ENCODE measurements around the gene UBL4B. TPM values are rescaled to one million over a fixed set of nuclear protein-coding genes. Genes with fewer than 3 reads are reported as not detected.

UBL4B gene
- total RNA-seq, 1 donor from 2014 or later: not detected

DNA sequence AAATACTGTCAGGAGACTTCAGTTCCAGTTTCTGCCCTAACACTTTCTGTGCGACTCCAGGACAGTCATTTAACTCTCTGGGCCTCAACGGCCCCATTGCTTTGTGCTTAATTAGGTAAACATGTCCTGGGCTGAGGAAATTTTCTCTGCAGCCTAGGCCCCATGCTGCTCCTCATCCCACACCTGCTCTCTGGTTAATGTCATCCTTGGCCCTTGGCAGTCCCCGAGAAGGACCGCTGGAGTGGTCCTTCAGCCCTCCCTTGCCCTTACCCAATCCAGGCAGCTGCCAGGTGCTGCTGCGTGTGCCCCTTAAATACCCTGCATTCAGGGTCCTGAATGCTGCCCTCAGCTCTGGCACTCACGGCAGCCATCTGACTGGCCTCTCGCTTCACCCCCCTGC lies 18.7 kb downstream of the UBL4B start:
- Histone ChIP-seq H3K9me3 (ENCODE audit: control insufficient read depth in 3 of 3, low read length in 3 of 3) (peaks cover 4 to 5% (median 4%) of the 10 kb centered on the region in 3 donors), H3K36me3 (ENCODE audit: control insufficient read depth in 3 of 3, insufficient read depth in 3 of 3, low read length in 3 of 3) (no peaks in the 10 kb centered on the region), H3K4me3 (ENCODE audit: low read length in 3 of 3) (no peak overlapping the region), H3K4me1 (ENCODE audit: control insufficient read depth in 3 of 3, insufficient read depth in 3 of 3, low read length in 3 of 3) (peaks cover 0 to 6% (median 4%) of the 10 kb centered on the region in 3 donors), H3K27me3 (ENCODE audit: control insufficient read depth in 3 of 3, insufficient read depth in 3 of 3, low read length in 3 of 3) (peaks cover 28 to 43% (median 40%) of the 10 kb centered on the region in 3 donors), H3K27ac (ENCODE audit: low read depth, low read length) (no peak overlapping the region), H3K9ac (ENCODE audit: low read depth in 1 of 3, low read length in 3 of 3) (no peak overlapping the region)

DNA sequence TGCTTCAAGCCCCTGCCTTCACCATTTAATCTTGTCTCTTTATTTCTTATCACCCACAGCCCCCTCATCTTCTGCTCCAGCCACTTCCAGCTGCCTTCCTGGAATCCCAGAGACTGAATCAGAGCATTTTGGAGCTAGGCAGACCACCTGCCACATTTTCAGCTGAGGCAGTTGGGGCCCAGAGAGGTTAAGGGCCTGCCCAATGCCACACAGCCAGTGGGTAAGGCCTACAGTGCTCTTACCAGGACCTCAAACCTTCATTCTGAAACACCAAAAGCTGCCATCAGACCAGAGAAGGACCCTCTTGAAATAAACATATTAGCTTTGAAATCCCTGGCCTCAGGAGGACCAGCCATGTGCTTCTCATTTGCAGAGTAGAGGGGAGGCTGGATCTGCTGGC lies 20.4 kb downstream of the UBL4B start:
- no peaks in the 10 kb centered on the region for H3K36me3 ChIP-seq (ENCODE audit: control insufficient read depth in 3 of 3, insufficient read depth in 3 of 3, low read length in 3 of 3)
- no peaks in the 10 kb centered on the region for H3K9me3 ChIP-seq (ENCODE audit: control insufficient read depth in 3 of 3, low read length in 3 of 3)
- H3K27me3 ChIP-seq (ENCODE audit: control insufficient read depth in 3 of 3, insufficient read depth in 3 of 3, low read length in 3 of 3): peaks cover 41 to 45% (median 42%) of the 10 kb centered on the region in 3 donors
- H3K4me3 ChIP-seq (ENCODE audit: low read length in 3 of 3): no peak overlapping the region
- no peak overlapping the region for H3K27ac ChIP-seq (ENCODE audit: low read depth, low read length)
- no peak overlapping the region for H3K9ac ChIP-seq (ENCODE audit: low read depth in 1 of 3, low read length in 3 of 3)
- peaks cover 0 to 6% (median 4%) of the 10 kb centered on the region in 3 donors for H3K4me1 ChIP-seq (ENCODE audit: control insufficient read depth in 3 of 3, insufficient read depth in 3 of 3, low read length in 3 of 3)

DNA sequence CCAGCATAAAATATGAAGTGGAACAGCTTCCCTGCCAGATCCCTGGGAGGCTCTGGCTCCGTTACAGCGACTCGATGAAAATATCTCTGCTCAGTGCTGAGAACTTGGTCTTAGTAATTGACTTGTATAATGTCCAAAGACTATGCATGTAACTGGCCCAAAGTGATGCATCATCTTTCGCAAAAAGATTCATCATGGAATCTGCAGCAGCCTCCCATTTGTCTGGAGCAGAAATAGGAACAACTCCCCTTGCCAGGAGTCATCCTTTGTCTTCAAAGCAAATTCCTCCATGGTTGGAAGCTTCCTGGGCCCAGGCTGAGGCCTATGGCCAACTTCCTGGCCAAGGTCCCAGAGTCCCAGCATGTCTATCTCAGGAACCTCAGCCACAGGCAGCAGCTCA lies 21.2 kb downstream of the UBL4B start:
- Histone ChIP-seq H3K27me3 (ENCODE audit: control insufficient read depth in 3 of 3, insufficient read depth in 3 of 3, low read length in 3 of 3) (peaks cover 42 to 47% (median 43%) of the 10 kb centered on the region in 3 donors), H3K9ac (ENCODE audit: low read depth in 1 of 3, low read length in 3 of 3) (no peak overlapping the region), H3K4me1 (ENCODE audit: control insufficient read depth in 3 of 3, insufficient read depth in 3 of 3, low read length in 3 of 3) (peaks cover 0 to 6% (median 4%) of the 10 kb centered on the region in 3 donors), H3K9me3 (ENCODE audit: control insufficient read depth in 3 of 3, low read length in 3 of 3) (no peaks in the 10 kb centered on the region), H3K27ac (ENCODE audit: low read depth, low read length) (no peak overlapping the region), H3K4me3 (ENCODE audit: low read length in 3 of 3) (no peak overlapping the region), H3K36me3 (ENCODE audit: control insufficient read depth in 3 of 3, insufficient read depth in 3 of 3, low read length in 3 of 3) (no peaks in the 10 kb centered on the region)

DNA sequence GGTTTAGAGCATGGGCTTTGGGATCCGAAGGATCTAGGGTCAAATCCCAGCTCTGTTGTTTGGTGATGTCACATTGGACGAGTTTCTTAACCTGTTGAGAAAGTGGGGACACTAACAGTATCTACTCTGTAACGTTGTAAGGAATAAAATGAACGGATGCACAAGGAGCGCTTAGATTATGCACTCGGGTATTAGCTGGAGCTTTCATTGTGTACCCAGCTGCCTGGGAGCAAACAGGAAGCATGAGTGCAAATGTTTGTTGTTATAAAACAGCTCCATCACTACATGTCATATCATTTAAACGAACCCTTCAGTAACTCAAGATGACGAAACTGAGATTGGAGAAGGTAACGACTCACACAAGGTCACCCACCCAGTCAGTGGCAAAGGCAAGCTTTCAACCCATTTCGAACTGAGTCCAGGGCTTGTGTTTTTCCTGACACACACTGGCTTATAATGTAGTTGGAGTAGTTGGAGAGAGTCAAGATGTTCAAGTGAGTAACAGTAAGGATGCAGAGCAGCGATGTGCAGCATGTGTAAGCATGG lies 21.9 kb downstream of the UBL4B start:
- Histone ChIP-seq H3K9ac (ENCODE audit: low read depth in 1 of 3, low read length in 3 of 3) (no peak overlapping the region), H3K4me3 (ENCODE audit: low read length in 3 of 3) (no peak overlapping the region), H3K4me1 (ENCODE audit: control insufficient read depth in 3 of 3, insufficient read depth in 3 of 3, low read length in 3 of 3) (peaks cover 0 to 6% (median 4%) of the 10 kb centered on the region in 3 donors), H3K27ac (ENCODE audit: low read depth, low read length) (no peak overlapping the region), H3K9me3 (ENCODE audit: control insufficient read depth in 3 of 3, low read length in 3 of 3) (no peaks in the 10 kb centered on the region), H3K27me3 (ENCODE audit: control insufficient read depth in 3 of 3, insufficient read depth in 3 of 3, low read length in 3 of 3) (peaks cover 38 to 42% (median 42%) of the 10 kb centered on the region in 3 donors), H3K36me3 (ENCODE audit: control insufficient read depth in 3 of 3, insufficient read depth in 3 of 3, low read length in 3 of 3) (no peaks in the 10 kb centered on the region)

DNA sequence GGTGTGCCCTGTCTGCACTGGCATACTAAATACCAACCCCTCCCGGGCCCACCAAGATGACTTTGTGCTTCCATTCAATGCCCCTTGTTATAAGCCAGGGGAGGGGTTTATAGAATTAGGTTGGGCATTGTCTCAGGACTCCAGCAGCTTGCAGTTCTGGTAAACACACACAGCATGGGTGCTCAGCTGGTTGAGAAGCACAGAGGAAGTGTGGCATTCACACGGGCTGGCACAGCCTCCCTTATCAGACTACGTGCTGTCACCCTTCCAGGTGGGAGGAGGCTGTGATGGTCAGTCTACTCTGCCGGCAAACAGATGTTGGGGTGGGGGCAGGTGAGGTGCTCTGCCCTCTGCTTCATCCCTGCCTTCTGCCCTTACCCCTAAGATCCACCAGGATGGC lies 23.0 kb downstream of the UBL4B start:
- Histone ChIP-seq H3K36me3 (ENCODE audit: control insufficient read depth in 3 of 3, insufficient read depth in 3 of 3, low read length in 3 of 3) (no peaks in the 10 kb centered on the region), H3K9me3 (ENCODE audit: control insufficient read depth in 3 of 3, low read length in 3 of 3) (no peaks in the 10 kb centered on the region), H3K27ac (ENCODE audit: low read depth, low read length) (no peak overlapping the region), H3K4me3 (ENCODE audit: low read length in 3 of 3) (no peak overlapping the region), H3K27me3 (ENCODE audit: control insufficient read depth in 3 of 3, insufficient read depth in 3 of 3, low read length in 3 of 3) (peaks cover 27 to 33% (median 32%) of the 10 kb centered on the region in 3 donors), H3K4me1 (ENCODE audit: control insufficient read depth in 3 of 3, insufficient read depth in 3 of 3, low read length in 3 of 3) (peaks cover 0 to 4% (median 1%) of the 10 kb centered on the region in 3 donors), H3K9ac (ENCODE audit: low read depth in 1 of 3, low read length in 3 of 3) (no peak overlapping the region)

DNA sequence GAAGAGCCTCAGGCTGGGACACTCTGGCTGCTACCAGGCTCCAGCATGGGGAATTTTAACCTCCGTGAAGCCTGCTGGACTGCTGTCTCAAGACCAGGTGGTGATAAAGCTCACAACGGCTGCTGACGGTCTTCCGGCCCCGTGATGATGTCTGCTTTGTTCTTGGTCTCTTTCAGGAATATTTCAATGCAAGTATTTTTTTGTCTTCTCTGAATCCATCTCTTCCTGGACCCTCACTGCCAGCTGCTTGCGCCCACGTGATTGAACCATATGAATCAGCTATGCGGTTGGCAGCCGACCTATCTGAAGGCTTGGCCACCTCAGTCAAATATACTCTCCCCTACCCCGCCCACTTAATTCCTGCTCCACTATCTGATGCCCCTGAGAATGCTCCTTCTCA lies 23.4 kb downstream of the UBL4B start:
- no peak overlapping the region for H3K4me3 ChIP-seq (ENCODE audit: low read length in 3 of 3)
- H3K4me1 ChIP-seq (ENCODE audit: control insufficient read depth in 3 of 3, insufficient read depth in 3 of 3, low read length in 3 of 3): peaks cover 0 to 4% (median 0%) of the 10 kb centered on the region in 3 donors
- H3K9me3 ChIP-seq (ENCODE audit: control insufficient read depth in 3 of 3, low read length in 3 of 3): no peaks in the 10 kb centered on the region
- no peak overlapping the region for H3K27ac ChIP-seq (ENCODE audit: low read depth, low read length)
- H3K27me3 ChIP-seq (ENCODE audit: control insufficient read depth in 3 of 3, insufficient read depth in 3 of 3, low read length in 3 of 3): peaks cover 25 to 31% (median 29%) of the 10 kb centered on the region in 3 donors
- H3K9ac ChIP-seq (ENCODE audit: low read depth in 1 of 3, low read length in 3 of 3): no peak overlapping the region
- no peaks in the 10 kb centered on the region for H3K36me3 ChIP-seq (ENCODE audit: control insufficient read depth in 3 of 3, insufficient read depth in 3 of 3, low read length in 3 of 3)

DNA sequence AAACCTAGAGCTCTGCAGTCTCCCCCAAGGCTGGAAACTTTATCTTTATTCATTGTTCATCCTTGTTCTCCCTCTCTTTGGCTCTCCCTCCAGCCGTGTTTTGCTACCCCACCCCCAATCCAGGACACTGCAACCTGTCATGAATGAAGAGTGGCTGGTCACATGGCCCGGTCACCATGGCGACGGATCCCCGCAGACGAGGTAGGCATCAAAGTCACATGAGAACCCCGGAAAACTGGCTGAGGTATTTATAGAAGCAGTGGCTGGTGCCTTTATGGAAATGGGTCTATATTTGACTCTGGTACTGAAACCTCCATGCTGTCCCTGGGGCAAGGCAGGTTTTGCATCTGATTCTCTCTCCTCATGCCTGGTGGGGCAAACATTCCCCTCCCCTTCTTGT lies 24.7 kb downstream of the UBL4B start:
- peaks cover 0 to 4% (median 0%) of the 10 kb centered on the region in 3 donors for H3K4me1 ChIP-seq (ENCODE audit: control insufficient read depth in 3 of 3, insufficient read depth in 3 of 3, low read length in 3 of 3)
- peaks cover 25 to 35% (median 30%) of the 10 kb centered on the region in 3 donors for H3K27me3 ChIP-seq (ENCODE audit: control insufficient read depth in 3 of 3, insufficient read depth in 3 of 3, low read length in 3 of 3)
- no peak overlapping the region for H3K4me3 ChIP-seq (ENCODE audit: low read length in 3 of 3)
- no peaks in the 10 kb centered on the region for H3K36me3 ChIP-seq (ENCODE audit: control insufficient read depth in 3 of 3, insufficient read depth in 3 of 3, low read length in 3 of 3)
- no peak overlapping the region for H3K9ac ChIP-seq (ENCODE audit: low read depth in 1 of 3, low read length in 3 of 3)
- no peaks in the 10 kb centered on the region for H3K9me3 ChIP-seq (ENCODE audit: control insufficient read depth in 3 of 3, low read length in 3 of 3)
- no peak overlapping the region for H3K27ac ChIP-seq (ENCODE audit: low read depth, low read length)

DNA sequence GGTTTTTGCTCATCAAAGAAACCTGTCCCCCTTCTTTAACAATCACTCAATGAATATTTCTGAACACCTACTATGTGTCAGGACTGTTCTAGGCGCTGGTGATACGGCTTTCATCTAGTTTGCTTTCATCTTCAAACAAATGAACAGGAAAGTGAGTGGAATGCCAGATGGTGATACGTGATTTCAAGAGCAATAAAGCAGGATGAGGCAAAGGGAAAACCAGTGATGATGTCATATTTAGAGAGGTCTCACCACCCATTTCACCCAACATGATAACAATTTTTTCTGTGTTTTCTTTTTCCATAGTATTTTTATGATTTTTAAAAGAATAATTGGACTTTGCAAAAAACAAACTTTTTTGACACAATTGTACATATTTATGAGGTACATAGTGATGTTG lies 26.7 kb downstream of the UBL4B start:
- Histone ChIP-seq H3K36me3 (ENCODE audit: control insufficient read depth in 3 of 3, insufficient read depth in 3 of 3, low read length in 3 of 3) (no peaks in the 10 kb centered on the region), H3K4me3 (ENCODE audit: low read length in 3 of 3) (no peak overlapping the region), H3K9me3 (ENCODE audit: control insufficient read depth in 3 of 3, low read length in 3 of 3) (no peaks in the 10 kb centered on the region), H3K27ac (ENCODE audit: low read depth, low read length) (no peak overlapping the region), H3K27me3 (ENCODE audit: control insufficient read depth in 3 of 3, insufficient read depth in 3 of 3, low read length in 3 of 3) (peaks cover 32 to 41% (median 38%) of the 10 kb centered on the region in 3 donors), H3K4me1 (ENCODE audit: control insufficient read depth in 3 of 3, insufficient read depth in 3 of 3, low read length in 3 of 3) (no peaks in the 10 kb centered on the region), H3K9ac (ENCODE audit: low read depth in 1 of 3, low read length in 3 of 3) (no peak overlapping the region)

DNA sequence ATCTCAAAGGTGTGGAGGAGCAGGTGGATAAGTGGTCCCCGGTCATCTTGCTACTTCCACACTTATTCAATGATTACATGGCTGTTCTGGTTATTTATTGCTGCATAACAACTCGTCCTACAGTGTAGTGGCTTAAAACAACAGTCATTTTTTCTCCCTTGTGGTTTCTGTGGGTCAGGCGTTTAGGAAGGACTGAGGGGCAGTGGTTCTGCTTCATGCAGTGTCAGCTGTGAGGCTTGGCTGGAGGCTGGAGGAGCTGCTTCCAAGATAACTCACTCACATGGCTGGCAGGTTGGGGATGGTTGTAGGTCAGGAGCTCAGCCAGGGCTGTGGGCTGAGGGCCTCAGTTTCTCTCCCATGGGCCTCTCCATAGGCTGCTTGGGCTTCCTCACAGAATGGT lies 32.1 kb downstream of the UBL4B start:
- no peak overlapping the region for H3K27ac ChIP-seq (ENCODE audit: low read depth, low read length)
- no peak overlapping the region for H3K9ac ChIP-seq (ENCODE audit: low read depth in 1 of 3, low read length in 3 of 3)
- H3K9me3 ChIP-seq (ENCODE audit: control insufficient read depth in 3 of 3, low read length in 3 of 3): no peaks in the 10 kb centered on the region
- H3K4me3 ChIP-seq (ENCODE audit: low read length in 3 of 3): no peak overlapping the region
- H3K27me3 ChIP-seq (ENCODE audit: control insufficient read depth in 3 of 3, insufficient read depth in 3 of 3, low read length in 3 of 3): peaks cover 41 to 53% (median 47%) of the 10 kb centered on the region in 3 donors
- no peaks in the 10 kb centered on the region for H3K36me3 ChIP-seq (ENCODE audit: control insufficient read depth in 3 of 3, insufficient read depth in 3 of 3, low read length in 3 of 3)
- H3K4me1 ChIP-seq (ENCODE audit: control insufficient read depth in 3 of 3, insufficient read depth in 3 of 3, low read length in 3 of 3): no peaks in the 10 kb centered on the region

DNA sequence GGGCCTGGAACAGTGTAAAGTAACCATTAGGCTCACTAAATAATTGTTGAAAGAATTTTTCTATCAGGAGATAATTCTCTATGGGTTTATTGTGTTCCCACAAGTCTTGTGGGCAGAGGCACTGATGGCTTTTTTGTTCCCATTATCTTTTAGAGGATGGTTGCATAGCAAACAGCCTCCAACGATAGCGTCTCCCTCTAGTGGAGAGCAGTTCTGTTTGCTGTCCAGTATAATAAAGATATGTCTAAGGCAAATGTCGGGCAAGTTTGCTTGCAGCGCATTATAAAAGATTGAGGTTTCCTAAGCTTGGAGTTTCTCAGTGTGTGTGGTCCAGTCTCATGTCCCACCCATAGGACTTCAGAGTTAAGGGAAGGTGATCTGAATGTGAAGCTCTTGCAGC lies 36.7 kb downstream of the UBL4B start:
- peaks cover 0 to 4% (median 4%) of the 10 kb centered on the region in 3 donors for H3K4me1 ChIP-seq (ENCODE audit: control insufficient read depth in 3 of 3, insufficient read depth in 3 of 3, low read length in 3 of 3)
- H3K4me3 ChIP-seq (ENCODE audit: low read length in 3 of 3): no peak overlapping the region
- H3K27ac ChIP-seq (ENCODE audit: low read depth, low read length): no peak overlapping the region
- H3K9ac ChIP-seq (ENCODE audit: low read depth in 1 of 3, low read length in 3 of 3): no peak overlapping the region
- peaks cover 66 to 80% (median 72%) of the 10 kb centered on the region in 3 donors for H3K27me3 ChIP-seq (ENCODE audit: control insufficient read depth in 3 of 3, insufficient read depth in 3 of 3, low read length in 3 of 3)
- no peaks in the 10 kb centered on the region for H3K9me3 ChIP-seq (ENCODE audit: control insufficient read depth in 3 of 3, low read length in 3 of 3)
- no peaks in the 10 kb centered on the region for H3K36me3 ChIP-seq (ENCODE audit: control insufficient read depth in 3 of 3, insufficient read depth in 3 of 3, low read length in 3 of 3)
